ELR (cell line): ENCODE measurements around the gene CUL2.
"Not testable (repeated sequence)": the region's sequence is repeated elsewhere in the genome, so short reads cannot be mapped to it uniquely, and the experiment has no call there.

ENCODE experiments used
- DNase-seq: peaks from one replicate; pipeline ENCODE4 v3.0.0-alpha.2; 2015; ENCODE audit warnings: low read depth

The CUL2 gene

GRCh38 chr10:35090162-35090954 lies at the start of gene CUL2:
Gene CUL2 (minus strand): TSS chr10:35090341. CDS start chr10:35071317, 19,024 bp downstream.
- DNase-seq = peak; percentile 97

GRCh38 chr10:35136263-35136815 lies 46.2 kb upstream of the CUL2 start:
- DNase-seq = no peak

- DNase-seq = peak; percentile 61
Observed at GRCh38 chr10:35135861-35136260, 45.7 kb upstream of the CUL2 start.

GRCh38 chr10:35133586-35133985 lies 43.4 kb upstream of the CUL2 start:
- DNase-seq = no peak

- no peak for DNase-seq
Observed at GRCh38 chr10:35132727-35133126, 42.6 kb upstream of the CUL2 start.

DNA sequence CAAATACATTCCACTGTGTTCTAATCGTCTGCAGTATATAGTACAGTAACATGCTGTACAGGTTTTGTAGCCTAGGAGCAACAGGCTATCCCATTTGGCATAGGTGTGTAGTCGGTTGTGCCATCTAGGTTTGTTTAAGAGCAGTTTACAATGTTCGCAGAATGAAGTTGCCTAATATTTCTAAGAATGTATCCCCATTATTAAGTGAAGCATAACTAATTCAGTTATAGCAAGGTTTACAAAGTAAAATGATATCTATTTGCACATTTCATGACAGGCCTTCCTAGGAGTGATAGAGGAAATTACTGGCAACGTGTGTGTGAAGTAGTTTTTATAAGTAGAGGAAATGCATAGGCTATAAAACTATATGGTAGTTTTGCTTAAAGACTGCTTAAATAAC lies 40.5 kb upstream of the CUL2 start:
- DNase-seq = no peak

DNA sequence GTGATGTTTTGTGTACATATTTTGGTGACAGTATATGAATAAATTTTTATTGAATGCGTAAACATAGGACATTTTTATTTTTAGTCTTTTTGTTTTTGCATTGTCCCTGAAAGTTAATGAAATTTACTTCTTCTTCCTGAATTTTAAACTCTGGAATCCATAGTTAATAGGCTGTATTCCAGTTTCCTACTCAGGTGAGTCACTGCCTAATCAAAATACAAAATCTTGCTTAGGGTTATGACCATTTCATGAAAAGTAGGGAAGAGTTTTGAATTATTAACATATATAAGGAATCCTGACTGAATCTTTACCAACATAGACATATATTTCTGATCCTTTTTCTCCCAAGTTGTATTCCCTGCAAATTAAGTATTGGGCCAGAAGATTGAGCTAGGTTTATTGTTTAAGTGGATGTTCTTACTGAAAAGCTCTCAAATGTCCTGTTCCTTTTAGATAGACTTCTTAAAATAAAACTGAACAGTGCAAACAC lies 39.1 kb upstream of the CUL2 start:
- peak; percentile 44 for DNase-seq

DNA sequence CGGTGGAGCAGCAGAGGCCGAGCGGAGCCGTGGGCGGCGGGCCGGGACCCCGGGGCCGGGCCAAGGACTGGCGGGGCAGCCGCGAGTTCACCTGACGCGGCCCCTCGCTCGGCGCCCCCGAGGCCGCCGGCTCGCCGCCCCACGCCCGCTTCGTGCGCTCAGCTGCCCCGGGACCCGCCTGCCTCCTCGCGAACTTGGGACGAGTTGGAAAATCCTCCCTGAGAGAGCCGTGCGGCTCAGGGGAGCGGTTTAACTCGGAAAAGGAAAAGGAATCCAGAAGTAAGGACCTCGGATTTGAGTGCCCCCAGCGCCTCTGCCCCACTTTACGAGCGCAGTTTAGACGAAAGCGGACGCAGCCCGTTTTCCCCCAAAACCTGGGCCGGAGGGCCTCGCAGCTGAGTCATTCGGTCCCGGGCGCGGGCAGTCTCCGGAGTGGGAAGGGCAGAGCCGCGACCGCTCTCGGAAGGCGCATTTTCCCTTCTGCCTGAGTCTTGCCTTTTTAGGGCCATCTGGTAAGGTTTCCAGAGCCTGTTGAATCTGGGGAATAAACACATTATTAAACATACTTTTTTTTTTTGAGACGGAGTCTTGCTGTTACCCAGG lies 37.2 kb upstream of the CUL2 start:
- peak; percentile 81 for DNase-seq

- DNase-seq = peak; percentile 99
Observed at GRCh38 chr10:35126530-35127288, 36.6 kb upstream of the CUL2 start, which contains the start of gene CREM. Gene CREM (plus strand): TSS chr10:35126846. CDS start chr10:35137836, 10,990 bp downstream.

DNA sequence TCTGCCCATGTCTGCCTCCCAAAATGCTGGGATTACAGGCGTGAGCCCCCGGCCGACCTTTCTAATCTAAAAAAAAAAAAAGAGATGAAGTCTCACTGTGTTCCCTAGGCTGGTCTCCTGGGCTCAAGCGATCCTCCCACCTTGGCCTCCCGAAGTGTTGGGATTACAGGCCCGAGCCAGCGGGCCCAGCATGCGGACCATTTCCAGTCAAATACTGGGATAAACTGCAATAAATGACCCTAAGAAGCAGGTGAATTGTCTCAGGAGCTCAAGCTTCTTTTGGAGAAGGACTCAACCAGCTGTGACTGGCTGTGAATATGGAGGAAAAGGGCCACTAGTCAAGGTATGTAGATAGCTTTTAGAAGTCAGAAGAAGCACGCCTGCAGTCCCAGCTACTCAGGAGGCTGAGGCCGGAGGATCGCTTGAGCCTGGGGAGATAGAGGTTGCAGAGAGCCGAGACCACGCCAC lies 36.0 kb upstream of the CUL2 start:
- DNase-seq = no peak

DNA sequence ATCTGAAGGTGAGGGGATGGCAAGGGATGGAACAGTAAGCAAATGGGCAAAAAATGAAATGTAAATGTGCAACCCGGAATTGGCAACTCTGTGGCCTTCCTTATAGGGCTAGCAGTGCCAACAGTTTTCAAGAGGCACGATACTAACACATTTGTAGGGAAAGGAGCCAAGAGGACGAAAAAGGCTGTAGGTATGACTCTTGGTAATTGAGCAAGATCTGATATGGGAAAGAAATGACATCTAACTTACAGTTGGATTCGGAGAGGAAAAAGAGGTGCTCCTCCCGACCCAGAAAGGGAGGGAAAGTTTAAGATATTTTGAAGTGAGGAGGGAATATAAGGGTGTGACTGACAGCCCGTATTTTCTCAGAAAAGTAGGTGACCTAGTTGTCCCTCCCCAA lies 34.4 kb upstream of the CUL2 start:
- no peak for DNase-seq

- no peak for DNase-seq
Observed at GRCh38 chr10:35119378-35119777, 29.2 kb upstream of the CUL2 start.

GRCh38 chr10:35112571-35112970 lies 22.4 kb upstream of the CUL2 start:
- DNase-seq = no peak

- no peak for DNase-seq
Observed at GRCh38 chr10:35103882-35104281, 13.7 kb upstream of the CUL2 start.

GRCh38 chr10:35097510-35097909 lies 7.4 kb upstream of the CUL2 start:
- no peak for DNase-seq

DNA sequence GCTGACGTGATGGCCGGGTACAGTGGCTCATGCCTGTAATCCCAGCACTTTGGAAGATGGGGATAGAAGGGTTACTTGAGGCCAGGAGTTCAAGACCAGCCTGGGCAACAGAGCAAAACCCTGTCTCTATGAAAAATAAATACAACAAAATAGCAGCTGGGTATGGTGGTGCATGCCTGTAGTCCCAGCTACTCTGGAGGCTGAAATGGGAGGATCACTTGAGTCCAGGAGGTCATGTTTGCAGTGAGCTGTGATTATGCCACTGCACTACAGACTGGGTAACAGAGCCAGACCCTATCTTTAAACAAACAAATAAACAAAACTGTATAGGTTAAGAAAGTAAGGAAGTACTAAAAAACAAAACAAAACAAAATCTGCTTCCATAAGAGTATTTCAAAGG lies 6.2 kb upstream of the CUL2 start:
- DNase-seq = no peak

GRCh38 chr10:35092851-35093250 lies 2.7 kb upstream of the CUL2 start:
- DNase-seq = peak; percentile 35

- no peak for DNase-seq
Observed at GRCh38 chr10:35091994-35092790, 2.1 kb upstream of the CUL2 start.

DNA sequence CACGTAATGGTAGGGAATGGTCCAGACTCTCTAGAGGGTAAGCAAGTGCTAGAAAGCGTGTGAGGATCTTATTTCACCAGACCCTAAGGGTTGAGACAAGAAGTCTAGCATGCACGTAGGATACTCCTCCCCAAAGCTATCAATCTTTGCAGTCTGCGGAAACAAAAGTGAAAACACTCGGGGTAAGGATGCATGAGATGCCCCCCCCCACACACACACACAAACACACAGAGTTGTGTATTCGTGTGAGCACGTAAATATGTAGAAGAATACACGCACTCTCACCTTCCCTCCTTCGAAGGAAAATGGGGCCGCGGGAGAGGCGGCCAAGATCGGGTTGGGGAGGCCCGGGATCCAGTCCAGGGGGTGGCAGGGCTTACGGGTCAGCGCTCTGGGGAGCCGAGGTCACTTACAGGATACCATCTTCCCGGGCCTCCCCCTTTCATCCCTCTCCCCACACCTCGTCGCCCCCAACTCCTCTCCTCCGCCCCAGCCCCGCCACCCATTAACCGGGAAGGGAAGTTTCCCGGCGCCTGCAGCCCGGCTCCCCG lies 455 bp downstream of the CUL2 start:
- DNase-seq = peak; percentile 32

DNA sequence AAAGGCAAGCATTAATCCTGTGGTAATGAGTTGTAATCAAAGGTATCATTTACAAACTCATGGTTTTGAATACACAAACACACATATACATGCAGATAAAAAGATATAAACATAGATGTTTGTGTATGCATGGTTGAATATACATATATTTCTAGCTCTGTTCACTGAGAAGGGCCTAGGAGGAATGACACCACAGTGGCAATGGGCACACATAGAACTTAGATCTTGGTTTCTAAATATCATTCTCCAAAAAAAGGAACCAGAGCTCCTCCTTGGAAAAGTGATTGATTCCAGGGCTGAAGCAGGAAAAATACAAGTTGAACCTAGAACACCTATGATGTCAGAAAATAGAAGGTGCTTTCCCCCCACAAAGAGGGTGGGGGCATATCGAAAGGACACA lies 6.9 kb downstream of the CUL2 start:
- no peak for DNase-seq

- not testable (repeated sequence) for DNase-seq
Observed at GRCh38 chr10:35080261-35080660, 9.9 kb downstream of the CUL2 start.
